LNCAP (cell line): ENCODE measurements around the gene AFAP1.

Source experiments
- CTCF ChIP-seq: fragments of 450-650 bp; IDR thresholded peaks from 2 replicates; pipeline ENCODE4 v1.5.1; 2017; ENCODE audit warnings: mild to moderate bottlenecking

Gene AFAP1

GRCh38 chr4:7738458-7739076 is 201.1 kb downstream of the AFAP1 start:
- TF ChIP-seq CTCF: no peak

DNA sequence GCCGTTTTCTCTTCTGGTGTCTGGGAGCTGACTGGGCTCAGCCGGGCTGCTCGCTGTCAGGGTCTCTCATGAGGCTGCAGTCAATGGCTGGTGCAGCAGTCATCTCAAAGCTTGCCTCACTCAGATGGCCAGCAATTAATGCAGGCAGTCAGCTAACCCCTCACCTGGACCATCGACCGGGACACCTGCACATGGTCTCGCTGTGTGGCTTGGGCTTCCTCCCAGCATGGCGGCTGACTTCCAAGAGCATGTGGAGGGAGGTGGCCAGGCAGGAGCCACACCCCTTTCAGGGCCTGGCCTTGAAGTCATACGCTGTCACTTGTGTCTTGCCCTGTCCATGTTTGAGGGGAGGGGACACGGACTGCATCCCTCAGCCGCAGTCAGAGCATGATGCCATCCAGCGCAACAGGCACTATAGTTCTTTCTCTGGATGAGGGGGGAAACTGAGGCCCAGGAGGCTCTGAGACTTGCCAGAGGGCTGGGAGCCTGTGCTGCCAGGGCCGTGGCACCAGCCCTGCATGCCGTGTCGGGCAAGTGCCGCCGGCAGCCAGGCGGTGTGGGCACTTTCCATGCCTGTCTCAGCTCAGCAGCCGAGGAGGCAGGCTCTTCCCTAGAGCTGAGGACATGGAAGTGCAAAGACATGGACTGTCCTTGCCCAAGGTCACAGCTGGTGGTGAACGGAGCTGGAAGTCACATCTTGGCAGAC is 201.8 kb downstream of the AFAP1 start:
- no peak for TF ChIP-seq CTCF

DNA sequence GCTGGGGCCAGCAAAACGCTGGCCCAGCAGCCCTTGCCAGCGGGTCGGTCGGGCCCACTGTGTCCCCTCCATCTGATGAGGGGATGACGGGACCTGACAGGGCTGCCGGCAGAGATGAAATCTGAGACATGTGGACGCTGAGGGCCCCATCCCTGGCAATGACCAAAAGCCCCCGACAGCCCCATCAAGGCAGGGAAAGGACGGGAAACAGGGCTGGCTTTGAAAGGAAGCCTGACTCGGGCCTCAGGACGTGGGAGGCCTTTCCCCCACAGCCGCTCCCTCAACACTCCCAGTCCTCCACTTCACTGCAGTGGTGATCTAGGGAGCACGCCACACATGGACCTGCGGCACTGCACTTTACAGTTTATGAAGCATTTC is 202.4 kb downstream of the AFAP1 start:
- TF ChIP-seq CTCF: no peak

GRCh38 chr4:7736436-7737267 is 203.0 kb downstream of the AFAP1 start:
- no peak for TF ChIP-seq CTCF

- no peak for TF ChIP-seq CTCF
These were observed 203.7 kb downstream of the AFAP1 start for GRCh38 chr4:7735961-7736360.

- no peak for TF ChIP-seq CTCF
These were observed 204.3 kb downstream of the AFAP1 start for GRCh38 chr4:7735395-7735794.

DNA sequence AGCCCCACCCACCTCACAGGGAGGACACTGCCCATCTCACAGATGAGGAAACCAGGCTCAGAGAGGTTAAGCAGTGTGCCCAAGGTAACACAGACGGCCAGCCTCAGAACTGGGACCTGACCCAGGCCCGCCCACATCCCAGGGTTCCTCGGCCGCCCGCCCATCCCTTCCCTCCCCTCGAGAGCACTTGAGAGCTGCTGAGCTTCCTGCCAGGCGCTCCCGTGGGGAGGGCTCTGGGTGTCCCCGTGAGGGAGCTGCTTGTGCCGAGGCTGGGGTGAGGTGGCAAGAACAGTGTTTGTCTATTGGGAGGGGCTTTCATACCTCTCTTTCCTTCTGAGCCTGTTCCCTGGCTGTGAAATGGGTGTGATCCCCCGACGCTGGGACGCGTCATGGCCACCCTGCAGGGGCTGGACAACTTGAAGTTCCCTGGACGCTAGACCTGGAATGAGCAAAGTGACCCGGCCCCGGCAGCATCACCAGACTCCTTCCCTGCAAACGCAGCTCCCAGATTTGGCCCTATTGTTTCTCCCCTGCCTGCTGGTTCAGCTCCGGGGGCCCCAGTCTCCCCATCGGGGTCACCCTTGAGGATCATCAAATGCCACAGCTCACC is 204.9 kb downstream of the AFAP1 start:
- TF ChIP-seq CTCF: no peak
